ENCODE data around the gene IL12A.

IL12A gene

GRCh38 chr3:160022068-160022467 is 33.4 kb downstream of the IL12A start:
- no peak overlapping the region for H3K27ac ChIP-seq
- no peak for DNase-seq (ENCODE audit: low read depth, low spot score)

DNA sequence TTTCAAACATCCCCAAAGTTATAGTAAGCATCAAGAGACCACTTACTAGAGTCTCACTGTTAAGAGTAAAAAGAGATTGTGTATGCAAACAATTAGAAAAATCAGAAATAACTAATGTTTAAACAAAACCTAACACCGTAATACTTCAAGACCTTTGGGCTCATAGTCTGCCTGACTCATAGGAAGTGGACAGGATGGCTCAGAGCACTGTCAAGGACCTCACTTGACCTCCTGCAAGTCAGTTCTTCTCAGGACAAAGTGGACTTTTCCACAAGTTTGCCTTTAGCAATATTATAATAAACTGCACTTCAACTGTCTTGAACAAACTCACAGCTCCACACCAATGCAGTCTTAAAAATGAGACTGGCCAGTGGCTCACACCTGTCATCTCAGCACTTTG is 34.8 kb downstream of the IL12A start:
- no peak for DNase-seq (ENCODE audit: low read depth, low spot score)
- no peak overlapping the region for H3K27ac ChIP-seq

- H3K27ac ChIP-seq = peak overlapping the region; percentile 22
- DNase-seq (ENCODE audit: low read depth, low spot score) = peak; percentile 10
These were observed 39.0 kb downstream of the IL12A start for GRCh38 chr3:160027541-160028195.

DNA sequence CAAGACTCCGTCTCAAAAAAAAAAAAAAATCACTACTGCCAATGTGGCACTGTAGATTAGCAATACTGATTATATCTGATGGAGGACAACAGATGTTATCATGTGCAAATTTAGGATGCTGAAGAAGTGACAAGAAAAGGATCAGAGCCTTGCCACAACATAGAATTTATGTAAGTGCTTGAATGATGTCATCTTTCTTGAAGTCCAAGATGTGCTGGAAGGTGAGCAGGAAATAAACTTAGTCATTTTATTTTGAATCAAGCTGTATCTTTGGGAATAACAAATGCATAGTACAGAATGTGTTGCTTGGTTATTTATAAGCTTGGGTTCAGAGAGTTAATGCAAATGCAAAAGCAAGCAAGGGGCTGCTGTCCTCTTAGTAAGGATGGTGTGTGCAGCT is 47.1 kb downstream of the IL12A start:
- no peak overlapping the region for H3K27ac ChIP-seq
- DNase-seq (ENCODE audit: low read depth, low spot score) = no peak

GRCh38 chr3:160038862-160039562 is 50.4 kb downstream of the IL12A start:
- DNase-seq (ENCODE audit: low read depth, low spot score) = no peak
- H3K27ac ChIP-seq = no peak overlapping the region

GRCh38 chr3:160040181-160040580 is 51.5 kb downstream of the IL12A start:
- no peak overlapping the region for H3K27ac ChIP-seq
- no peak for DNase-seq (ENCODE audit: low read depth, low spot score)

GRCh38 chr3:160041465-160041864 is 52.8 kb downstream of the IL12A start:
- H3K27ac ChIP-seq = no peak overlapping the region
- DNase-seq (ENCODE audit: low read depth, low spot score) = no peak

DNA sequence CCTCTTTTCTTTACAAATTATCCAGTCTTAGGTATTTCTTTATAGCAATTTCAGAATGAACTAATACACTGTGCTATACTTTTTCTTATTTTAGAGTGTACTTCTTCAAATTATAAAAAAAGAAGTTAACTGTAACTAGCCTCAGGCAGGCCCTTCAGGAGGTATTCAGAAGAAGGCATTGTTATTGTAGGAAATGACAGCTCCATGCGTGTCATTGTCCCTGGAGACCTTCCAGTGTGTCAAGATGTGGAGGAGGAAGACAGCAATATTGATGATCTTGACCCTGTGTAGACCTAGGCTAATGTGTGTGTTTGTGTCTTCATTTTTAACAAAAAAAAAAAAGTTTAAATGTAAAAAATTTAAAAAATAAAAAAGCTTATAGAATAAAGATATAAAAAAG is 55.5 kb downstream of the IL12A start:
- DNase-seq (ENCODE audit: low read depth, low spot score) = no peak
- H3K27ac ChIP-seq = no peak overlapping the region
